Stimulated activated CD8-positive, alpha-beta memory T cell treated with anti-CD3 and anti-CD28 coated beads, Interleukin-4, amount 100 ng/mL, for 1 hour (primary cell): ENCODE data around the gene MYO19.
"Not testable (repeated sequence)": the region's sequence is repeated elsewhere in the genome, so short reads cannot be mapped to it uniquely, and the experiment has no call there.

Experiments used
- DNase-seq, 2 donors: peaks; one replicate each; pipeline ENCODE4 v3.0.0-alpha.2; 2020; ENCODE audit warnings: low read depth in 2 of 2, low spot score in 1 of 2

The MYO19 gene

DNA sequence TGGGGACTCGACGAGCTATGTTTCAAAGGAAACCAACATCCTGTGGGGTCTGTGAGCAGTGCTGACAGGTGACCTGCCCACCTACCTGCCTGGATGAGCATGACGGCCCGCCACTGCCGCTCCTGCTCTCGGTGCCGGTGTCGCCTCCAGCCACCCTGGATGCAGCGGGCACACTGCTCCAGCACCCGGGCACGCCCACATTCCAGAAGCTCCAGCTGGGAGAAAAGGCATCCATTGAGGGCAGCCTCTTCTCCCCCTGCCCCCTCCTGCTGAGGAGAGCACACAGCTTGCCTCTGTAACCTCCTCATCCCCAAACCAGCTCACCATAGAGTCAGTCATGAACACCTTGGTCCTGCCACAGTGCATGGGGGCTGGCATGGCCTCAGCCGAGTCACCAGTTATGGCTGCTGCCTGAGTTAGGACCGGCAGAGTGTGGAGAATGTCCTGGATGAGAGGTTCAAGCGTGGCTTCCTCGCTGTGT is 33.9 kb downstream of the MYO19 start:
- DNase-seq, result no peak

DNA sequence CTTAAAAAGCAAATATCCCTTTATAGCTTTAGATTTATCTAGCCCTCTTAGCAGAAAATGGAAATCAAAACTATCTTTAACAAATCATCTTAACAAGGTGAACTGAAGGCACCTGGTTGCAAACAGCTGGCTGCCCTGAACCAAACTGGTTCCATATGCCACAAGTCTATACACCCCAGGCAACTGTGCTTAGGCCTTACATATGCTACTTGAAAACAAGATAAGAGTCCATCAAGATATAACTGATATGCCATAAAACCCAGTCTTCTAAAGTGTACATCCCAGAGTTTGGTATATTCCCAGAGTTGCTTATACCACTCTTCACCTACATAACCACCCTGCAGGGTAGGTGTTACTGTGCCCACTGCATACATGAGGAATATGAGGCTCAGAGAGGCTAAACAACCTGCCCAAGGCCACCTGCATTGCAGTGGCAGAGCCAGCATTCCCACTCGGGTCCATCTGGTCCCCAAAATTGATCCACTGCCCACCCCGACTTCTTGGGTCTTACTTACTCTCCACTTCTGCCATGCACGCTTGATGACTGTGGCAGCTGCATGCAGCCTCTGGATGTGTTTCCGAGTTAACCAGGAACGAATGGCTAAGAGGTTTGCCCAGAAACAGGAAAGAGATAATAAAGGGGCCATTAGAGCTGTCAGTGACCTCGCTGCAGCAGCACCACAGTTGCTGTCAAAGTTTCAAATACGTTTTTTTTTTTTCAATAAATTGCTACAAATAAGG is 35.9 kb downstream of the MYO19 start:
- DNase-seq, result no peak

DNA sequence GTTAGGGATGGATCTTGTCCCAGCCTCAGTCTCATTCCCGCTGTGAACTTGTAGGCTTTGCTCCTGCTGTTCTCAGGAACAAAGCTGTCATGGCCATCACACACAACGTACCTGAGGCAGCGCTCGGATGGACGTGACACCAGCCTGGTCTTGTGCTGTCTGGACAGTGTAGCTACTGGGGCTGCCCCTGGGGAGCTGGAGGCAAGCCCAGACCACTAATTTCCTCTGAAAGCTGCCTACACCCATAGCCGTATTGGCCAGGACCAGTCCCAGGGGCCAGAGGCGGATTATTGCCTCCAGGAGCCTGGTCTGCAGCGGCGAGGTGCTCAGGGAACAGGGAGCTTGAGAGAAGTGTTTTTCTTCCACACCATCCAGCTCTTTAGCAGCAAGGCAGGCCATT is 36.5 kb downstream of the MYO19 start:
- DNase-seq, result no peak

DNA sequence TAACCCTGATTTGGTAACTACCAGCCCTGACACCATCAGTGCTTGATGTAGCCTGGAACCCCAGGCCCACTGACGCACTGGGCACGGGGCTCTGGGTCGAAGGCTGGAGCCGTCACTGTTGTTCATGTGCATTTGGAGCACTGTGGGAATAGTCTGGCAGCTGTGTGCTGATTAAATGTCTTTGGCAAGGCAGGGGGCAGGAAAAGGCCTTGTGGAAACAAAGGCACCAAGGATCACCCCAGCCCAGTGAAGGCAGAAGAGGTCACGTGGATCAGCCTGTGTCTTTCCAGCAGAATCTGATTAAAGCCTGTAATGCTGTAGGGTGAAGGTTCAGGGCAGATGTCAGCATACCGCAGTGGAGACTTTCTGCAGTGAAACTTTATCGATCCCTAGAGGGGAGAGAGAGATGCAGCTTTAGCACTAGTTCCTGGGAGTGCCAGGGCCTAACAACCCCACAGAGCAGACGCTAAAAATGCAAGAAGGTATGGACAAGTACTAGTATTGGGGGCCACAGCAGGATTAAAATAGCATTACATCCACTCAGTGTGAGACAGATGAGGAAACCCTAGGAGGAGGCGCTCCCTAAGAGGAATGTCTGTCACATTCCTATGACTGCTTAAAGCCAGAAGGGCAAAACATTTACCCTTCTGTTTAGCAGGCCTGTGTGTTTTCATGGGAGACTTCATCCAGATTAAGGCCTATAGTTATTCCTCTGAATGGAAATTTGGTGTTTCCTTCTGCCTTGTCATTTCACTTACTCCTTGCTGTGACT is 38.5 kb downstream of the MYO19 start:
- no peak for DNase-seq

DNA sequence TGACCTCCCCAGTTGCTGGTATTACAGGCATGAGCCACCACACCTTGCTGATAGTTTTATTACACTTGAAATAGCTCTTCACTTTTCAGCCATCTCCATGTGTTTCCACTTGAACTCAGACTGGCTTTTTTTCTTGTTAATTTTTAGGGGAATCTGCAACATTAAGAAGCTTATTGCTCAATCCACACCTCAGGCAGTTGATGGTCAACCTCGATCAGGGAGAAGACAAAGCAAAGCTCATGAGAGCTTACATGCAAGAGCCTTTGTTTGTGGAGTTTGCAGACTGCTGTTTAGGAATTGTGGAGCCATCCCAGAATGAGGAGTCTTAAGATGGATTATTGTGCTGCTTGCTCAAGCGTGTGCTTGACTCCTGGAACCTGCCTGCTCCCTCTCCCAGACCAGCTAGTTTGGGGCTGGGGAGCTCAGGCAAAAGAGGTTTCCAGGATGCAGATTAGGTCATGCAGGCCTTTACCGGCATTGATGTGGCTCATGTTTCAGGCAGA is 39.5 kb downstream of the MYO19 start:
- DNase-seq, result no peak

DNA sequence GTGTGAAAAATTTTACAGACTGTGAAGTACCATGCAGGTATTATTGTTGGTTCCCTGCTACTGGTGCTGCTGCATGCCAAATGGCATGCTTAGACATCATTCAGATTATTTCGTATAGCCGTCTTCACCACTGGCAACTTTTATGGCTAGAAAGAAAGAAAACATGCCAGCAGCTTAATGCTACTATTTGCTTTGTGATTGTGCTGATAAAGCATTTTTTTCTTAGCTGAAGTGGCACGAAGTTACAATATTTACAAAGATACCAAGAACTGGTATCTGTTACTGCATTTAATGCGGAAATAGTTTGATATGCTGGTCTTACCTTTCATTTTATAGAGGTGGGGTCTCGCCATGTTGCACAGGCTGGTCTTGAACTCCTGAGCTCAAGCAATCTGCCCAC is 40.0 kb downstream of the MYO19 start:
- DNase-seq, result no peak

DNA sequence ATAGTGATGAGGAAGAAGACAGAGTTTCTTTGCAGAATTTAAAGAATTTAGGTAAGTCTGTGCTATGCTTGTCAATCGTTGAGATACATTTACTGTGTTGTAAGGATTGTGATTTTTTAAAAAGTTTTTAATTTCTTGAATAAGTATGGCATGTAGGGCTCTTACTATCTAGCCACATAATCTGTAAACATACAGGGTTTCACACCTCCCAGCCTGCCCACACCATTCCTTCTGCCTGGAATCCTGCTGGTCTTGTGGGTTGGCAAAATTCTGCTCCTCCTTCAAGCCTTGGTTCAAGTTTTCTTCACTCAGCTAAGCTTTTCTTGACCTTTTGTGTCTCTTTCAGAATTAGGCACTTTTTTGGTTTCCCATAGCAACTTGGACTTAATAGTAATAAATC is 40.7 kb downstream of the MYO19 start:
- DNase-seq, result no peak

DNA sequence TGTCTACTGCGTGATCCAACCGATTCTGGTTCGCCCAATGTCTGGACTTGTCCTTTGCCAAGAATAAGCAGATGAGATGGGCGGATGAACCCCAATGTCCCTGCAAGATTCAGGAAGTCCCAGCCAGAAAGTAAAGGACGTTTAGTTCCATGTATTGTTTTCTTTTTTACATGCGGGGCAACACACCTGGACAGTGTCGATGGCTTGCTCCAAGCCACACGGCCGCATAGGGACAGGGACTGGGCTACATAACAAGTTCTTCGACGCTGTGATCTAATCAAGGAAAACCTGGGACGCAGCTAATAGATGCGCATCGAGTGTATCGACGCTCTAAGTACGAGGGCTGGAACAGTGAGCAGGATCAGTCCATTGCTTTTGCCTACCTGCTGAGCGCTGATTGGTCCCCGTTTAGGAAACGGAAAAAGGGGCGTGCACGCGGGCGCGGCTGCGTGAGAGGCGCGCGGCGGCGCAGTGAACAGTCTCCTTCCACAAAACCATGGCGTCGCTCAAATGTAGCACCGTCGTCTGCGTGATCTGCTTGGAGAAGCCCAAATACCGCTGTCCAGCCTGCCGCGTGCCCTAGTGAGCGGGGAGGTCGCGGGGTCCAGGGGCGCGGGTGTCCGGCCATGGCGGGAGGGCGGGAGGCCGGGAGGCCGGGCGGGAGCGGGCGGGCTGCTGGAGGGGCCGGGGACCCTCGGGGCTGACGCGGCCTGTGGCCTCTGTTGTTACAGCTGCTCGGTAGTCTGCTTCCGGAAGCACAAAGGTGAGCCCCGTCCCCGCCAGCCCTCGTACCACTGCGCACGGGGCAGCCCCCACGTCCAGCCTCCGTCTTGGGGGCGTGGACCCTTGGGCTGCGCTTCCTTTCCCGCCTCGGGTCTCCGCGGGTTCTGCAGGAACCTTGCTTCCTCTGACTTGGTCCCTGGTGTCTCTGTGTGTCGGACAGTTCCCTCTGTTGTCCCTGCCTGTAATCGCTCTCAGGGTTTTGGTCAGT is 48.2 kb downstream of the MYO19 start, which contains the start of gene ZNHIT3:
TSS of gene ZNHIT3 (plus strand) at position 478 of the 991 bp plus-strand sequence. CDS start at position 497, 19 bp downstream.
- DNase-seq, result peak; percentile 67 to 81

DNA sequence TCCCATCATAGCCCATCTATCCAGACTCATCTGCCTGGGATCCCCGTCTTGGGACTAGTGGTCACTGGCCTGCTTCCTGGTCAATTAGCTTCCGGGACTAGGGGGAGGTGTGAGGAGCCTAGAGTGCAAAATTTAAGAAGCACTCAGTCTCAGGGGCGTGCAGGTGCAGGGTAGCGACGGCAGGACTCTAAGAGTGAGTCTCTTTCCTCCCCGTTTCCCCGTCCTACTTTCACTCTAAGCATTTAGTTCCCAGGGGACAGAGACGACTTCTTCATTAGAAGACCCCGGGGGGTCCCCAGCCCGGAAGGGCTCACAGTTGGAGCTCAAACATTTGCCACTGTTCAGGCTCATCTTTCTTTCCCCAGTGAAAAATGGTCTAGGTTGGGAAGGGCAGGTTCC is 48.9 kb downstream of the MYO19 start:
- DNase-seq, result no peak

DNA sequence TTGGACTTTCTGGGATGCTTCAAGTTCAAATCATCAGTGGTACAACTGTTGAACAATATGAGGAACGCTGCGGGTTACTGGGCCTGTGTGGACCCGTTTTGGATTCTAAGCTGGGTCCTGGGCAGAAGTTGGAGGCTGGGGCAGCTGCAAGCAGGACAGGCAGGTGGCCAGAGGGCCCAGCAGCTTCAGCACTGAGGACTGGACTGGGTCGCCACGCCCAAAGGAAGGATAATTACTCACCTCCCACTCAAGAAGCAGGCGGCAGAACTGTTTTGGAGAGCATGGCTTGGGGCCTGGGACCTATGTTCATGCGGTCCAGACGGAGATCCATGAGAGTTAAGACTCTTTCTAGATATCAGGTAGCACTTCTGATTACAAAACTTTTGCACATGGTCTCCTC is 49.6 kb downstream of the MYO19 start:
- no peak for DNase-seq

DNA sequence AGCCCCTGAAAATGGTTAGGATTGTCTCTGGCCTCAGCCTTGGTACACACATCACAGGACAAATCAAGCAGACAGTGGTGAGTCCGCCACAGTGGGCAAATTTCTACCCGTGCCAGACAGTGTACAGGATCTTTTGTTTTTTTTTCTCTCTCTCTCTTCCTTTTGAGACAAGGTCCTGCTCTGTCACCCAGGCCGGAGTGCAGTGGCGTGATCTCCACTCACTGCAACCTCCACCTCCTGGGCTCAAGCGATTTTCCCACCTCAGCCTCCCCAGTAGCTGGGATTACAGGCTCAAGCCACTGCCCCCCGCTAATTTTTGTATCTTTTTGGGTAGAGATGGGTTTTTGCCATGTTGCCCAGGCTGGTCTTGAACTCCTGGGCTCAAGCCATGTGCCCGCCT is 50.6 kb downstream of the MYO19 start:
- DNase-seq, result not testable (repeated sequence)

DNA sequence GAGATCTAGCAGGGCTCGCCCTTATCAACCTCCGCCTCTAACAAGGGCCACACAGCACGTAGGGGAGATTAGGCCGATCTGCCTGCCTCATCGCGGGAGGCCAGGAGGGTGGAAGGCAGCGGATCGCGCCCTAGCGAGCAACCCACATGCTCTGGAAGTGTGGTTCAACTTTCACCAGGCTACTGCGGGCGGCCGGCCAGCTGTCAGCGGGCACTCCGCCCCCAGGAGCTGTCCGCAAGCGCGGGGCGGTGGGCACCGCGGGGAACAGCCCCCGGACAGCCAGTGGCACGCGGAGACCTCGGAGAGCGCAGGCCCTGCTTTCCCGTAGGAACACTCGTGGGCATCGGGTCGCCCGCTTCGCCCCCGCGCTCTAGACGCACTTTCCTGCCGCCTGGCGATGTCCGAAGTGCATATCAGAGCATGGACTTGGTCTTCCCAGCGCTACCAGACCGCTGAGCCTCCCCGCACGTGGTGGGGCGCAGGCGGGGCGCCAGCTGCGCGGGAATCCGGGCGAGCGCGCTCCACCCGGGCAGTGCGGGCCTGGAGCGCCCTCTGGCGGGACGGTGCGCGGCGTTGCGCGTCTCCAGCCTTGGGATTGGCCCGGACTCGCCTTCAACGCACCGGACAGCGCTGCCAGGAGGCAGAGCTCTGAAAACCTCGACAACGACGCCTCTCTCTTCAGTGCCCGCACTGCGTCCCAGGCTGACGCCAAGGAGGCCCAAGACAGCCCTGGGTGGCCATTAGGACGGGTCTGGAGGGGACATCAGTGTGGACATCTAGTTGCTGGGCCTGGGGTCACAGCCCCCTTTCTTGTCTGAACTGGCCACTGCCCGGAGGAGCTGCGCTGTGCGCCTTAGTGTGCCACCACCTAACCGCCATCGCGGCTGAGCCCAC is 51.8 kb downstream of the MYO19 start:
- DNase-seq, result peak; percentile 49 to 58

DNA sequence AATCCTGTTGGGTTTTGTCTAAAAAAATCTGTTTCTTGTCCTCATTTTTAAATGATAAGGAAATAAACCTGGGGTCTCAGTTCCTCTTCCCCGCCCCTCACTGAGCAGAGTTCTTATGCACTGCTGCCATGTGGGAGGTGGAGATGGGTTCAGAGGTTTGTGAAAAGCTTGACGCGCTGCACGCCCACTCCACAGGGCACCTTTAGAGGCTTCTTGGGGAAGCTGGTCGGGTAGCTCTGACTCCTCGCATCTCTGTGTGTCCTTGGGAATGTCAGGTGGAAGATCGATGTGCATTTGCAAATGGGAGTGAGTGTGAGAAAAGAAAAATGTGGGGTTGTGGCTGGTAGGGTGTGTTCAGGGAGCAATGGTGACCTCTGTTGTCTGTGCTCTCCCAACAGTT is 52.8 kb downstream of the MYO19 start:
- no peak for DNase-seq

DNA sequence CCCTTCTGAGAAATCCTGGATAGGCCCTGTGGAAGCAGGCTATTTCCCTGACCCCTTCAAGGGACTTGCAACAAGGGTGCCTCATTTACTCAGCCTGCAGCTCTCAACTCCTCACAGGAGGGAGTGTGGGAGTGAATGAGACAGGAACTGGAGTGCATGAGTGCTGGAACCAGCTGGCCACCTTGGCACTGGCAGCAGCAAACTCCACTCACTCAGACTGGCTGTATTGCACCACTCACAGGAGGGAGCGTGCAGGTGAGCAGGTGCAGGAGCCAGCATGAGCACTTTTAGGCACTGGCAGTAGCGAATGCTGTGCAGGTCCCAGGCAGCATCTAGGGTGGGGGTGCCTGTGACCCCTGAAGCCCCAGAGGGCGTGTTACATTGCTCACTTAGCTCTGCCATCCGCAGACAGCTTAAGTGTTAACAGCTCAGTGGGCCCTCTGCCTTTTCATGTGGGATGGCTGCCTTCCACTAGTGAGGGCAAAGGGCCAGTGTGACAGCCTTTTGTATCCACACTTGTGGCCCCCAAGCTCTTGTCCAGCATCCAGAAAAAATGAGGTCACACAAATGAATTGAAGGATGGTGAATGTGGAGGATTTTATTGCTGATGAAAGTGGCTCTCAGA is 59.2 kb downstream of the MYO19 start:
- no peak for DNase-seq

DNA sequence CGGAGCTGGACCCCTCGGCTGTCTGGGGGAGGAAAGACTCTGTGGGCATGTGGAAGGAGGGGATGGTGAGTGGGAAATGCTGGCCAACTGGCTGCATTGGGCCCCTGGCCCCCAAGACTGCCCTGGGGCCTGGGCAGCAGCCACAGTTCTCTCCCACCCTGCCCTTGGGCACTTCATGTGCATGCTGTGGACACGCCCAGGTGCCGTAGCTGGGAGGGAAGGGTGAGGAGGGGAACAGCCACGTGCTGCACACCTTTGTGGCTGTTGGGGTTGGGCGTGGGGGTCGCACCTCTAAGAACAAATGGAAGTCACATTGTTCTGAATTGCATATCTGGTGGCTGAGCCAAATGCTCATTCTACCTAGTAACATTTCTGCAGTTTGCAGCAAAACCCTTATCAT is 60.1 kb downstream of the MYO19 start:
- no peak for DNase-seq

DNA sequence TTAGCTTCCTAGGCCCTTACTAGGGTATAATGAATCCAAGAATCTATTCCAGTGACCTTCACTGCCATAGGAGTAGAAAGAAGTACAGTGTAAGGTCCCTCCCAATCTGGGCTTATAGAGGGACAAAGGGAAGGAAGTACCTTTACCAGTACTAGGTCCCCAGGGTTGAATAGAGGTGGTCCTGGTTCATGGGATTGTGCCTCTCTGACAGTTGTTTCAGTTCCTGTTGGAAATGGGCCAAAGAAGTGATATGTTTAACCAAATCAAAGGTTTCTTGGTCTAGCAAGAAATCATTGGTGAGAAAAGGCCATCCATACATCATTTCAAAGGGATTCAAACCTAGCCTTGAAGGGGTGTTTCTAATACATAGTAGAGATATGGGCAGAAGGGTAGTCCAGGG is 64.2 kb downstream of the MYO19 start:
- no peak for DNase-seq

DNA sequence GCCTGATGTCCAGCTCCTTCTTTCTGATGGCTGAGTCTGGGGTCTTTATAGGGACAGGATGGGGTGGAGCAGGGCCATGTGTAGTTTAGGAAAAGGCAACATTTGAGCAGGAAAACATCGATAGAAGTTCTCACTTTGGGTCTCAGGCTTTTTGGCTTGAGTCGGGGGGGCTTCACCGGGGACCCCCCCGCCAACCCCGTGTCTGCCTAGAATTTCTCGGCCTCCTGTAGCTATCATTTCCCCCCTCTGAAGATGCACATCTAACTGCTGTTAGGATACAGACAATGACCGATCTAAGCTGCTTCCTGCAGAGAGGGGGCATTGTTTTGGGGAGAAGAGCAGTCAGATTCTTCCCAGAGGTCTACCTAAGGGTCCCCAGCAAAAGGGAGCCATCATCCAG is 64.9 kb downstream of the MYO19 start:
- DNase-seq, result no peak

DNA sequence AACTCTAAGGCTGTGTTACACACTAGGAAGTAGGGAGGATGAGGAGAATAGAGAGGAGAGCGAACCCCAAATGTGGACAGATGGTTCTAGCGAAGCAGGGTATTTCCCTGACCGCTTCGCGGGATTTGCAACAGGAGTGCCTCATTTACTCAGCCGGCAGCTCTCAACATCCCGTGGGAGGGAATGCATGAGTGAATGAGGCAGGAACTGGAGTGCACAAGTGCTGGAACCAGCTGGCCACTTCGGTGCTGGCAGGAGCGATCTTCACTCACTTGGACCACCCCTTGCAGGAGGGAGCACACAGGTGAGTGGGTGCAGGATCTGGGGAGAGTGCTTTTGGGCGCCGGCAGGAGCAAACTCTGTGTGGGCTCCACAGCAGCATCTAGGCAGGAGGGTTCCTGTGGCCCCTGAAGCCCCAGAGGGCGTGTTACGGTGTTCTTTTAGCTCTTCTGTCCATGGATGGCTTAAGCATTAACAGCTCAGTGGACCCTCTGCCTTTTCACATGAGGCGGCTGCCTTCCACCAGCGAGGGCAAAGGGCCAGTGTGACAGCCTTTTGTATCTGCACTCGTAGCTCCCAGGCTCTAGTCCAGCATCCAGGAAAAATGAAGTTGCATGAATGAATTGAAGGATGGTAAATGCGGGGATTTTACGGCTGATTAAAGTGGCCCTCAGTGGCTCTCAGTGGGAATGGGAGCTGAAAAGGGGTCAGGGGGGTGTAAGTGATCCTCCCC is 65.6 kb downstream of the MYO19 start:
- no peak for DNase-seq

DNA sequence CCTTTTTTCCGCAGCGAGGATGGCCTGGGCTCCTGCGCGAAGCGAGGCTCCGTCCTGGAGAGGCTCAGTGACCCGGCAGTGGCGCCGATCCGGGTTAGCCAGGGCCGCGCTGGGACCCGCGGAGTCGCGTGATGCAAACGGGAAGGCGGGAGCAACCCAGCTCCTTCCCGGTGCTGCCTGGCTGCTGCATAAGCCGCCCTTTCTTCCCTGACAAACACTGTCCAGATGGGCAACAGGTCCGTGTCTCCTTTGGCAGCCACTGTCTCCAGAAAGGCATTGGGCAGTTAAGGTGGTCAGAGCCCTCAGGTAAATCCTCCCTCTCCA is 69.9 kb downstream of the MYO19 start:
- DNase-seq, result no peak
